DOHH2 (cell line): Measurements from ENCODE around the gene FOXRED2.

Source experiments
- H3F3A ChIP-seq: fragments of 200-600 bp; sonication (generic), shearing (Covaris generic); 2 replicates; pipeline ENCODE4 v1.6.0; 2016; ENCODE audit warnings: antibody characterized with exemption, mild to moderate bottlenecking; ENCODE audit not compliant: control insufficient read depth, insufficient read depth
- H3K27ac ChIP-seq: fragments of 200-600 bp; sonication (generic); 2 replicates; pipeline ENCODE4 v1.5.1; 2014; ENCODE audit warnings: low read depth, mild to moderate bottlenecking, low read length, moderate library complexity
- H3K27me3 ChIP-seq: fragments of 200-600 bp; sonication (generic); 2 replicates; pipeline ENCODE4 v1.6.1; 2014; ENCODE audit warnings: mild to moderate bottlenecking, low read length, mixed read lengths; ENCODE audit not compliant: control insufficient read depth
- H3K36me3 ChIP-seq: fragments of 200-600 bp; sonication (generic); 2 replicates; pipeline ENCODE4 v1.6.1; 2014; ENCODE audit warnings: mild to moderate bottlenecking, low read length, moderate library complexity, mixed read lengths; ENCODE audit not compliant: control insufficient read depth
- H3K4me1 ChIP-seq: fragments of 200-600 bp; sonication (generic); 2 replicates; pipeline ENCODE4 v1.6.1; 2014; ENCODE audit warnings: mild to moderate bottlenecking, low read length, mixed read lengths; ENCODE audit not compliant: control insufficient read depth
- H3K4me2 ChIP-seq: fragments of 200-600 bp; sonication (generic); 2 replicates; pipeline ENCODE4 v1.6.0; 2014; ENCODE audit warnings: mild to moderate bottlenecking, low read length, moderate library complexity
- H3K4me3 ChIP-seq: fragments of 200-600 bp; sonication (generic); 2 replicates; pipeline ENCODE4 v1.5.1; 2014; ENCODE audit warnings: mild to moderate bottlenecking, low read length, mixed read lengths
- H3K79me2 ChIP-seq: fragments of 200-600 bp; sonication (generic); 2 replicates; pipeline ENCODE4 v1.6.1; 2014; ENCODE audit warnings: mild to moderate bottlenecking, low read length, mixed read lengths; ENCODE audit not compliant: control insufficient read depth
- H3K9me2 ChIP-seq: fragments of 200-600 bp; sonication (generic); replicated peaks from 2 replicates; pipeline ENCODE4 v1.6.1; 2014; ENCODE audit warnings: mild to moderate bottlenecking, low read length, mixed read lengths; ENCODE audit not compliant: control insufficient read depth
- H3K9me3 ChIP-seq: fragments of 200-600 bp; sonication (generic); 2 replicates; pipeline ENCODE4 v1.6.1; 2014; ENCODE audit warnings: antibody characterized with exemption, low read length, mixed read lengths; ENCODE audit not compliant: control insufficient read depth, insufficient read depth
- H4K20me1 ChIP-seq: fragments of 200-600 bp; sonication (generic); 2 replicates; pipeline ENCODE4 v1.6.0; 2014; ENCODE audit warnings: low read depth, mild to moderate bottlenecking, antibody characterized with exemption, low read length, moderate library complexity; ENCODE audit not compliant: control insufficient read depth, insufficient read depth
- EZH2phosphoT487 ChIP-seq: fragments of 200-600 bp; sonication (generic); IDR thresholded peaks from 2 replicates; pipeline ENCODE4 v1.6.1; 2017; ENCODE audit warnings: borderline replicate concordance, mild to moderate bottlenecking, antibody characterized with exemption, low read length, moderate library complexity, mixed read lengths
- TF ChIP-seq, protein P1 (sequence below): fragments of 200-600 bp; sonication (generic); IDR thresholded peaks from one replicate; pipeline ENCODE4 v1.5.1; 2014; ENCODE audit warnings: antibody characterized with exemption, mild to moderate bottlenecking, low read depth, low read length; ENCODE audit not compliant: poor library complexity, severe bottlenecking

FOXRED2 gene

DNA sequence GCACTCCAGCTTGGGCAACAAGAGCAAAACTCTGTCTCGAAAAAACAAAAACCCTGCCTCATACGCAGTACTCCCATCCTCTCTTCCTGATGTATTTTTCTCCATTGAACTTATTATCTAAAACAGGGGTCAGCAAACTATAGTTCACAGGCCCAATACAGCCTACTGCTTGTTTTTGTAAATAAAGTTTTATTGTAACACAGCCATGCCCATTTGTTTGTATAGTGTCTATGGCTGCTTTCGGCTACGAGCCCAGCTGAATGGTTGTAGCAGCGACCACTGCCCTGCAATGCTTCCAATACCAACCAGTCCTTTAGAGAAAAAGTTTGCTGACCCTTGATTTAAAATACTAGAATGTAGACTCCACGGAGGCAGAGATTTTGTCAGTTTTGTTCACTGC, 31.5 kb downstream of the FOXRED2 start:
- TF ChIP-seq EZH2phosphoT487, result no peak
- TF ChIP-seq, protein P1, sequence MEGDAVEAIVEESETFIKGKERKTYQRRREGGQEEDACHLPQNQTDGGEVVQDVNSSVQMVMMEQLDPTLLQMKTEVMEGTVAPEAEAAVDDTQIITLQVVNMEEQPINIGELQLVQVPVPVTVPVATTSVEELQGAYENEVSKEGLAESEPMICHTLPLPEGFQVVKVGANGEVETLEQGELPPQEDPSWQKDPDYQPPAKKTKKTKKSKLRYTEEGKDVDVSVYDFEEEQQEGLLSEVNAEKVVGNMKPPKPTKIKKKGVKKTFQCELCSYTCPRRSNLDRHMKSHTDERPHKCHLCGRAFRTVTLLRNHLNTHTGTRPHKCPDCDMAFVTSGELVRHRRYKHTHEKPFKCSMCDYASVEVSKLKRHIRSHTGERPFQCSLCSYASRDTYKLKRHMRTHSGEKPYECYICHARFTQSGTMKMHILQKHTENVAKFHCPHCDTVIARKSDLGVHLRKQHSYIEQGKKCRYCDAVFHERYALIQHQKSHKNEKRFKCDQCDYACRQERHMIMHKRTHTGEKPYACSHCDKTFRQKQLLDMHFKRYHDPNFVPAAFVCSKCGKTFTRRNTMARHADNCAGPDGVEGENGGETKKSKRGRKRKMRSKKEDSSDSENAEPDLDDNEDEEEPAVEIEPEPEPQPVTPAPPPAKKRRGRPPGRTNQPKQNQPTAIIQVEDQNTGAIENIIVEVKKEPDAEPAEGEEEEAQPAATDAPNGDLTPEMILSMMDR, result no peak
- Histone ChIP-seq H3K36me3 (peaks cover 88% of the 10 kb centered on the region), H3K4me2 (no peak overlapping the region), H3K79me2 (peaks cover 21% of the 10 kb centered on the region), H3K4me1 (peaks cover 8% of the 10 kb centered on the region), H3K9me3 (no peaks in the 10 kb centered on the region), H3K9me2 (no peaks in the 10 kb centered on the region), H4K20me1 (no peaks in the 10 kb centered on the region), H3F3A (no peaks in the 10 kb centered on the region), H3K27ac (no peak overlapping the region), H3K4me3 (no peak overlapping the region), H3K27me3 (no peaks in the 10 kb centered on the region)

DNA sequence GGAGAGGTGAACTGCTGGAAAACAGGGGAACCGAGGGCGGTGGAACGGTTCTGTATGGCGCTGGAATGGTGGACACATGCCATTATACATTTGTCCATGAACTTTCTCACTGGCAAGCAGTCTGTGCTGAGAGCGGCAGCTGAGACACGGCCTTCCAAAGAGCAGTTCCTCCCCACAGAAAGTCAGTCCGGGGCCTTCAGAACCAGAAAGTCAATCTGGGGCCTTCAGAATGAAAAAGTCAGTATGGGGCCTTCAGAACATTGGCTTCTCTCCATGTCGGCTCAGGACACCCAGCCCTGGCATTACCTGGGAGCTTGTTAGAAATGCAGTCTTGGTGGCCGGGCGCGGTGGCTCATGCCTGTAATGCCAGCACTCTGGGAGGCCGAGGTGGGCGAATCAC, 34.2 kb downstream of the FOXRED2 start:
- Histone ChIP-seq H3K27ac (no peak overlapping the region), H3F3A (no peaks in the 10 kb centered on the region), H3K4me2 (no peak overlapping the region), H3K4me1 (no peaks in the 10 kb centered on the region), H3K9me3 (no peaks in the 10 kb centered on the region), H4K20me1 (no peaks in the 10 kb centered on the region), H3K4me3 (no peak overlapping the region), H3K79me2 (no peaks in the 10 kb centered on the region), H3K9me2 (no peaks in the 10 kb centered on the region), H3K27me3 (no peaks in the 10 kb centered on the region), H3K36me3 (peaks cover 72% of the 10 kb centered on the region)
- no peak for TF ChIP-seq EZH2phosphoT487
- TF ChIP-seq, protein P1, result no peak

DNA sequence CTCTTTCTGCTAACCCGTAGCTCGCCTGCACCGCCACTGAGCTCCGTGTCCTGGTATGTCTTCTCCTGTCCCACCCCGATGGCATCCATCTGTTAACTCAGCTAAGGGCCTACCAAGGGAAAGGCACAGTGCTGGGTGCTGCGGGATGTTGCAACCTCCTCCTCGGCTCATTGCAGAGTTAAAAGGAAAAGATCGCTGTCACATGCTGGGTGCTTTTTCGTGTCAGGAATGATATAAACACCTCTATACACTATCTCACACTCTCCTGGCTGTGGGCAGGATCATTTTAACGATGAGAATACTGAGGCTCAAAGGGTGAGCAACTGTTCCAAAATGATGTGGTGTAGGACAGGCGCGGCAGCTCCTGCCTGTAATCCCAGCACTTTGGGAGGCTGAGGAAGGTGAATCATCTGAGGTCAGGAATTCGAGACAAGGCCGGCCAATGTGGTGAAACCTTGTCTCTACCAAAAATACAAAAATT, 35.5 kb downstream of the FOXRED2 start:
- Histone ChIP-seq H3K4me3 (no peak overlapping the region), H3K9me2 (no peaks in the 10 kb centered on the region), H3K27me3 (no peaks in the 10 kb centered on the region), H3K79me2 (no peaks in the 10 kb centered on the region), H3K4me1 (no peaks in the 10 kb centered on the region), H3K4me2 (no peak overlapping the region), H4K20me1 (no peaks in the 10 kb centered on the region), H3K27ac (no peak overlapping the region), H3K36me3 (peaks cover 72% of the 10 kb centered on the region), H3F3A (no peaks in the 10 kb centered on the region), H3K9me3 (no peaks in the 10 kb centered on the region)
- TF ChIP-seq, protein P1, result no peak
- TF ChIP-seq EZH2phosphoT487, result no peak

DNA sequence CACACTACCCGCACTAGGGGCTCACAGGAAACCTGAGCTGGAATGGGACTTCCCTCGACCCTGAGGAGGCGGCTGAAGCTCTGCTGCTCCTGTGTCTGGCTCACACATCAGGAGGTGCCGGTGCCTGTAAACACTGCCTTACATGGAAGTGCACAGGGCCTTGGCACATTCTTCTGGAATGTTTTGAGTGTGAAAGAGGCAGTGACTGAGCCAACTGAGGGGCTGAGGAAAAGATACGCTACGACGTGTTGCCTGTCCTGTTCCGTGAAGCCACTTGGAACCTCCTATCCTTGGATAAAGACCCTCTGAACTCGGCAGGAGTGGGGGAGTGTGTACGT, 35.9 kb downstream of the FOXRED2 start:
- Histone ChIP-seq H3K4me2 (no peak overlapping the region), H3K4me3 (no peak overlapping the region), H3K9me2 (no peaks in the 10 kb centered on the region), H3K4me1 (no peaks in the 10 kb centered on the region), H3K27ac (no peak overlapping the region), H4K20me1 (no peaks in the 10 kb centered on the region), H3K79me2 (no peaks in the 10 kb centered on the region), H3K36me3 (peaks cover 69% of the 10 kb centered on the region), H3K27me3 (no peaks in the 10 kb centered on the region), H3K9me3 (no peaks in the 10 kb centered on the region), H3F3A (no peaks in the 10 kb centered on the region)
- TF ChIP-seq EZH2phosphoT487, result no peak
- TF ChIP-seq, protein P1, result no peak
